Purkinje cell (primary cell): ENCODE measurements around the gene TMCO4. TPM values are rescaled to one million over a fixed set of nuclear protein-coding genes. Genes with fewer than 3 reads are reported as not detected.

ENCODE experiments used
- polyA plus RNA-seq: library from polyadenylated mRNA; unstranded; fragments of >200 nt; fragmentation: Nextera tagmentation; gene quantifications from 2 replicates; pipeline ENCODE4 v1.2.1, GENCODE V29; 2014

TMCO4 gene
- not detected in 2 replicates for polyA plus RNA-seq

DNA sequence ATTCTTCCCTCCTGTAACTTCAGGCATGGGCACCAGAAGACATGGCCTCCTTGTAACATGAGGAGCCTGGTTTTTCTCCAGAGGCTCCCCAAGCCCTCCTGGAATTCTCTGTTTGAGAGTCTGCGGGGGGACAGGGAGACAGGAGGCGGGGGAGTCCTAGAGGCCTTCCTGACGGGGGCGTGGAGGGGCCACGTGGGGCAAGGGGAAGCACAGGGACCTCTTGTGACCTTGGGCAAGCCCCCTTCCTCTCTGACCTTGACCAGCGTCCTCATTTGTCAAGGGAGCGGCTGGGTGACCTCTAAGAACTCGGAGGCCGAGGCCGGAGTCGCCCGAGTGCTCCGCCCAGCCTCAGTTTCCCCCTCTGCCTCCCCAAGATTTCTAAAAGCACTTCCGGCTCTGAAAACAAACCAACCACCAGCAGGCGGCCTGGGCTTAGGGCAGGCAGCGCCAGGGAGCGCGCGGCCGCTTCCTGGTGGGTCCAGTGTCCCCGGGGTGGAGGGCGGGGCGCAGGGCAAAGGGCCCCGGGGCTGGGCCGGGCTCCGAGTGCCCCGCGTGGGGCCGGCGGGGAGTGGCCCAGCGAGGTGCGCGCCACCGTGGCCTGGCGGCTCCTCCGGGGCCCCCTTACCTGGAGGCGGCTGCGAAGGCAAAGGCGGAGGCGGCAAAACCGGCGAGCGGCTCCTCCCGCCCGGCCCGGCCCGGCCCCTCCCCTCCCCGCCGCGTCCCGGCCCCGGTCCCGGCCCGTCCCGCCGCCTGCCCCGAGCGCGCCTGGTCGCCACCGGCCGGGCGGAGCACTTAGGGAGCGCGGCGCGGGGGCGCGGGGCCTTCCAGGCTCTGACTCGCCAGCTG is at the start of gene TMCO4:
TMCO4 (minus strand) TSS at position 687 of the 846 bp plus-strand sequence. CDS start 19,158 bp downstream, outside the sequence.

DNA sequence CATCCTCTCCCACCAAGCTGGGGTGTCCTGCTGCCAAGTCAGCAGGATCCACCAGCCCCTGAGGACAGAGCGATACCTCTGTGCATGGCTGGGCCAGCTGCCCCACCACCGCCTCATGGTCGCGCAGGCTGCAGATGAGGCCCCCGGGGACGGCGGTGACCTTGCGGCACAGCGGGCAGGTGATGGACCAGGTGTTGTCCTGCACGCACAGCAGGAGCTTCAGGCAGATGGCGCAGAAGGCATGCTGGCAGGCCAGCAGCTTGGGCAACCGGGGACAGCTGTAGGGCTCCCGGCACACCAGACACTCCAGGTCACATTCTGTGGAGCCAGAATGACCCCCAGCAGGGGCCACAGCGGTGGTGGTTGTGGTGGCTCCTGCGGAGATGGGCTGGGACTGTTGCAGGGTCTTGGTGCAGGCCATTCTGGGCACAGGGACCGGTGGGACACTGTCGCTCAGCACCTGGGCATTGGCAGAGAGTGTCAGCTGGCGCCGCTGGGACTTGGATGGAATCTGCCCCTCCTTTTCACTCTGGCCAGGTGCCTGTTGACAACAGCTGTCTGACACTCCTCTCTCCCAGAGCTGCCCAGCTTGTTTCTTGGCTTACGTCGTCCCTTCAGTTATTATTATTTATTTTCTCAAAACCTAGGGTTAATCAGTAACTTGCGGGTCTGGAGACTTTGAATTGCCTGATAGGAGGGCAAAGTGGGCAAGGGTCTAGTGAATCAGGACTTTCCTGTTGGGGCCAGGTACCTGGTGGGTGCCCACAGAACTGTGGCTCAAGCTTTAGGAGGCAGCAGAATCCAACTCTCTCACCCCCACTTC is 15.2 kb upstream of the TMCO4 start, which contains the start of gene RNF186:
RNF186 (minus strand) TSS at position 603 of the 823 bp plus-strand sequence; CDS start at position 421, 182 bp downstream.

GRCh38 chr1:19664453-19665185 is 135.1 kb downstream of the TMCO4 start, which contains the start of gene HTR6:
TSS of gene HTR6 (plus strand) at chr1:19664875. CDS start at chr1:19665754, 879 bp downstream.

DNA sequence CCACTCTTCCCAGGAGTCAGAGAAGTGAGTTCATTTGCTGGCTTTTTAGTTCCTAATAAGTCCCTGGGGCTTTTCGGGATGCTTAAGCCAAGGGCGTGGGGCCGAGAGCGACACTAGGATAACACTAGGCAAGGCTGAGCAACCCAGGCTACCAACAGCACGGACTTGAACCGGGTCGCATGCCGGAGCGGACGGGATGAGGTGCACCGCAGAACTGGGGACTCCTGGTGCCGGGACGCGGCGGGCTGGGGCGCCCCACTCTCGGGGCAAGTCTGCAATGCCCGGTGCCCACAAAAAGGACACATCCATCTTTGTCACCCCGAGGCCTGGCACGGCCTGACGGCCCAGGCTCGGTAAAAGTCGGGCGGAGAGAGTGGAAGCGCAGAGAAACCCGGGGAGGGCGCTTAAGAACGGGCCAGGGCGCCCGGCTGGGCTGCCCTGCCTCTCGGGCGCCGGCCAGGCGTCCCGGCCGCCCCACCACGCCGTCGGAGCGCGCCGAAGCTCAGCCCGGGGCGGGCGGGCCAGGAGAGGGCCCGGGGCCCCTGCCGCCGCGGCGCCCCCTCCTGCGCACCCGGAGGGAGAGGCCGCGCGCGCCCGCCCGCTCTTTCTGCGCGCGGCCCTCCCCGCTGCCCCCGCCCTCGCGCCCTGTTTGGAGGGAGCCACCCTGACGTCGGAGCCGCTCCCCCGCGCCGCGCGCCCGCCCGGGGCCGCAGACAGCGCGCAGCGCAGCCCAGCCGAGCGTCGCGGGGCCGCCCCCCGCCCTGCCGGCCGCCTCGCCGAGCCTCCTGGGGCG is 155.9 kb downstream of the TMCO4 start, which contains the start of gene NBL1:
NBL1 (plus strand) TSS at position 710 of the 793 bp plus-strand sequence. CDS start 10,720 bp downstream, outside the sequence.

Other genes starting within 250 kb of the TMCO4 start
- gene NBL1, start 155.6 kb downstream of the TMCO4 start, polyA plus RNA-seq: 1.7 and 3.0 TPM in 2 replicates
- not detected in 2 replicates for gene HTR6, start 135.0 kb downstream of the TMCO4 start, polyA plus RNA-seq
- not detected in 2 replicates for gene RNF186, start 15.4 kb upstream of the TMCO4 start, polyA plus RNA-seq
- gene OTUD3, start 82.5 kb upstream of the TMCO4 start, polyA plus RNA-seq: 1.2 and 3.8 TPM in 2 replicates
- not detected in 2 replicates for gene PLA2G2E, start 123.7 kb upstream of the TMCO4 start, polyA plus RNA-seq
- not detected in 2 replicates for gene PLA2G2A, start 179.7 kb upstream of the TMCO4 start, polyA plus RNA-seq